HepG2 (cell line): Measurements from ENCODE around the gene ONECUT2. TPM values are rescaled to one million over a fixed set of nuclear protein-coding genes. Genes with fewer than 3 reads are reported as not detected.

ENCODE experiments used
- BCL6 ChIP-seq: IDR thresholded peaks from 2 replicates; pipeline ENCODE4 v1.6.1; 2016; ENCODE audit warnings: missing genetic modification reagents, missing compliant biosample characterization
- FOXO1 ChIP-seq: sonication (generic); formaldehyde crosslinking; IDR thresholded peaks from 2 replicates; pipeline ENCODE4 v1.4.0; 2020; ENCODE audit warnings: missing genetic modification reagents
- HOXD1 ChIP-seq: sonication (generic); formaldehyde crosslinking; IDR thresholded peaks from 2 replicates; pipeline ENCODE4 v1.5.0; 2020; ENCODE audit warnings: missing genetic modification reagents
- MAFK ChIP-seq, 2 experiments: IDR thresholded peaks in 1 of 2; conservative IDR thresholded peaks in 1 of 2; 2 replicates each; pipeline ENCODE4 v1.6.1; 2011; ENCODE audit warnings: improper control_type of control experiment in 2 of 2, low read length in 2 of 2
- RNF2 ChIP-seq: fragments of 450-650 bp; conservative IDR thresholded peaks from 2 replicates; pipeline ENCODE4 v1.6.1; 2016; ENCODE audit warnings: low read depth
- RXRA ChIP-seq: sonication (generic); formaldehyde crosslinking; IDR thresholded peaks from 2 replicates; pipeline ENCODE4 v1.5.1; 2020; ENCODE audit warnings: missing genetic modification reagents
- SALL1 ChIP-seq: sonication (generic); formaldehyde crosslinking; IDR thresholded peaks from 2 replicates; pipeline ENCODE4 v1.8.0; 2022; ENCODE audit warnings: mild to moderate bottlenecking, missing genetic modification reagents
- TCF7L2 ChIP-seq: IDR thresholded peaks from 2 replicates; pipeline ENCODE4 v1.6.1; 2011; ENCODE audit warnings: mild to moderate bottlenecking, low read depth, low read length, moderate library complexity
- THYN1 ChIP-seq: sonication (generic); formaldehyde crosslinking; IDR thresholded peaks from 2 replicates; pipeline ENCODE4 v1.8.1; 2023; ENCODE audit warnings: low read depth, mild to moderate bottlenecking, moderate library complexity, missing genetic modification reagents, borderline replicate concordance
- ZNF326 ChIP-seq: sonication (generic); formaldehyde crosslinking; IDR thresholded peaks from 2 replicates; pipeline ENCODE4 v1.4.0; 2020; ENCODE audit warnings: missing genetic modification reagents, borderline replicate concordance
- polyA plus RNA-seq, 8 experiments: library from polyadenylated mRNA; depleted of rRNA in 3 of 8; stranded (reverse) in 7 of 8; unstranded in 1 of 8; fragments of >200 nt; fragmentation: Illumina TruSeq in 4 of 8; extraction: Trizol in 4 of 8; gene quantifications; 2 replicates each; pipeline versions ENCODE4 v1.2.1 to v1.2.3, GENCODE V29; 2011 to 2016; ENCODE audit warnings: low read depth in 4 of 8, missing spikeins in 1 of 8, mixed read lengths in 1 of 8; ENCODE audit not compliant: insufficient read depth in 1 of 8
- total RNA-seq, 5 experiments: library from RNA; depleted of rRNA; stranded (reverse); fragments of >200 nt; fragmentation: Illumina TruSeq; extraction: Trizol; gene quantifications; 2 replicates each; pipeline ENCODE4 v1.2.3, GENCODE V29; 2016; ENCODE audit warnings: low read depth in 1 of 5
- TF ChIP-seq, protein P1 (sequence below): sonication (generic); formaldehyde crosslinking; conservative IDR thresholded peaks from 2 replicates; pipeline ENCODE4 v1.8.0; 2022; ENCODE audit warnings: mild to moderate bottlenecking, moderate library complexity, missing genetic modification reagents
- TF ChIP-seq, protein P2 (sequence below): sonication (generic); formaldehyde crosslinking; IDR thresholded peaks from 2 replicates; pipeline ENCODE4 v1.5.0; 2020; ENCODE audit warnings: missing genetic modification reagents
- TF ChIP-seq, protein P3 (sequence below): sonication (generic); formaldehyde crosslinking; IDR thresholded peaks from 2 replicates; pipeline ENCODE4 v1.4.0; 2020; ENCODE audit warnings: missing genetic modification reagents
- TF ChIP-seq, protein P4 (sequence below): sonication (generic); formaldehyde crosslinking; IDR thresholded peaks from 2 replicates; pipeline ENCODE4 v1.5.1; 2020; ENCODE audit warnings: mild to moderate bottlenecking, missing genetic modification reagents, borderline replicate concordance
- TF ChIP-seq, protein P5 (sequence below): sonication (generic); formaldehyde crosslinking; IDR thresholded peaks from 2 replicates; pipeline ENCODE4 v1.4.0; 2020; ENCODE audit warnings: mild to moderate bottlenecking, missing genetic modification reagents

Gene ONECUT2
- total and polyA plus RNA-seq, 2 of the 13 experiments (the other 11 are each of a cell fraction or from before 2014, with no cell fraction given), result 3.0 to 3.2 TPM

DNA sequence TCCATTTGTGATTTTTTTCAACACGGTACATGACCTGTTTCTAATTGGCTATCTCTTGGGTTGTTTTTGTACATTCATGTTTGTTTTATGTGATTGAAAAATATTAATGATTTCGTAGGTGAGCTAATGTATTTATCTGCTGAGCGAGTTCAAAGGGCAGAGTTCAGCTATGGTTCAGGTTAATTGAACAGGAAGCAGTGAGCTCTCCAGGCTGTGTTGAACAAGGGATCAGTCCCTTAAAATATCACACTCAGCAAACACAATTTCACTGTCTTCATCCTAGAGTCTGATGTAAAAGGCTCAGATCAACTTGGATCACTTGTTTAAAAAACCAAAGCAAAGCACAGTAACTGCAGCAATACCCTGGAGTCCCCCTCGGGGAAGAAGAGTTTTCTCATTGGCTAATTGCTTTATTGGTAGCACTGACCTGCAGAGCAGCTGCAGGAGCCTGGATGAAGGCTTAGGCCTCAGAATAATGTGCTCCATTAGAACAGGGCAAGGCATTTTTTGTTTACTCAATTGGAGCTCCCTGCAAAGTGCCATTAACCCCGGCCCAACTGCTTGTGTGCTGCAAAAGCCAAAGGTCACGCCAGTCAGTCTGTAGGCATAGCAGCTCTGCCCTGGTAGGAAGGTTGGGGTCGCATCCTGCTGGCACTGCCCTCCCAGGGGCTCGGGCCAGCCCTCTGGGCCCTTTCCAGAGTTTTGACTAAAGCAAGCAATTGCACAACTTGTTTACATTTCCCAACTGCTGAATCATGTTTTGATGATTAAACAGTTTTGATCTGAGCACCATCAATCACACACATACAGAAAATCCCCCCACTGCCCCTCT is 10.5 kb downstream of the ONECUT2 start (continued):
- TF ChIP-seq, protein P1, sequence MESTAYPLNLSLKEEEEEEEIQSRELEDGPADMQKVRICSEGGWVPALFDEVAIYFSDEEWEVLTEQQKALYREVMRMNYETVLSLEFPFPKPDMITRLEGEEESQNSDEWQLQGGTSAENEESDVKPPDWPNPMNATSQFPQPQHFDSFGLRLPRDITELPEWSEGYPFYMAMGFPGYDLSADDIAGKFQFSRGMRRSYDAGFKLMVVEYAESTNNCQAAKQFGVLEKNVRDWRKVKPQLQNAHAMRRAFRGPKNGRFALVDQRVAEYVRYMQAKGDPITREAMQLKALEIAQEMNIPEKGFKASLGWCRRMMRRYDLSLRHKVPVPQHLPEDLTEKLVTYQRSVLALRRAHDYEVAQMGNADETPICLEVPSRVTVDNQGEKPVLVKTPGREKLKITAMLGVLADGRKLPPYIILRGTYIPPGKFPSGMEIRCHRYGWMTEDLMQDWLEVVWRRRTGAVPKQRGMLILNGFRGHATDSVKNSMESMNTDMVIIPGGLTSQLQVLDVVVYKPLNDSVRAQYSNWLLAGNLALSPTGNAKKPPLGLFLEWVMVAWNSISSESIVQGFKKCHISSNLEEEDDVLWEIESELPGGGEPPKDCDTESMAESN (CRISPR knock-in tag), result 0 out of 2 replicates have a peak, but pooled peaks have one; percentile 37
- TF ChIP-seq RNF2, result no peak
- TF ChIP-seq FOXO1 (CRISPR knock-in tag), result 0 out of 2 replicates have a peak, but pooled peaks have one; percentile 10
- TF ChIP-seq BCL6, result peak; percentile 31; the same call in 1 of the 2 replicates
- TF ChIP-seq SALL1, result peak; percentile 49
- TF ChIP-seq ZNF326 (CRISPR knock-in tag), result no peak
- TF ChIP-seq, protein P2, sequence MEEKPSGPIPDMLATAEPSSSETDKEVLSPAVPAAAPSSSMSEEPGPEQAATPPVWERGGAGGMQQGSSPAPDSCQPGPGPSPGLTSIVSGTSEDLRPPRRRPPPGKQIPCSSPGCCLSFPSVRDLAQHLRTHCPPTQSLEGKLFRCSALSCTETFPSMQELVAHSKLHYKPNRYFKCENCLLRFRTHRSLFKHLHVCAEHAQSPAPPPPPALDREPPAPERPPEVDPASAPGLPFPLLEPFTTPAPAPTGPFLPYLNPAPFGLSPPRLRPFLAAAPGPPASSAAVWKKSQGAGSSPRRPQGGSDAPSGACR (CRISPR knock-in tag), result no peak
- TF ChIP-seq, protein P3, sequence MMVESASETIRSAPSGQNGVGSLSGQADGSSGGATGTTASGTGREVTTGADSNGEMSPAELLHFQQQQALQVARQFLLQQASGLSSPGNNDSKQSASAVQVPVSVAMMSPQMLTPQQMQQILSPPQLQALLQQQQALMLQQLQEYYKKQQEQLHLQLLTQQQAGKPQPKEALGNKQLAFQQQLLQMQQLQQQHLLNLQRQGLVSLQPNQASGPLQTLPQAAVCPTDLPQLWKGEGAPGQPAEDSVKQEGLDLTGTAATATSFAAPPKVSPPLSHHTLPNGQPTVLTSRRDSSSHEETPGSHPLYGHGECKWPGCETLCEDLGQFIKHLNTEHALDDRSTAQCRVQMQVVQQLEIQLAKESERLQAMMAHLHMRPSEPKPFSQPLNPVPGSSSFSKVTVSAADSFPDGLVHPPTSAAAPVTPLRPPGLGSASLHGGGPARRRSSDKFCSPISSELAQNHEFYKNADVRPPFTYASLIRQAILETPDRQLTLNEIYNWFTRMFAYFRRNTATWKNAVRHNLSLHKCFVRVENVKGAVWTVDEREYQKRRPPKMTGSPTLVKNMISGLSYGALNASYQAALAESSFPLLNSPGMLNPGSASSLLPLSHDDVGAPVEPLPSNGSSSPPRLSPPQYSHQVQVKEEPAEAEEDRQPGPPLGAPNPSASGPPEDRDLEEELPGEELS (CRISPR knock-in tag), result peak; percentile 50
- no peak for TF ChIP-seq THYN1
- TF ChIP-seq MAFK (conservative IDR thresholded peaks at IDR 0.05 in 1 of 2, IDR thresholded peaks at IDR 0.05 in 1 of 2; ENCODE audit: low read length in 2 of 2), result peak; percentile 82 to 94
- TF ChIP-seq RXRA, result peak; percentile 39; the same call in 1 of the 2 replicates
- TF ChIP-seq, protein P4, sequence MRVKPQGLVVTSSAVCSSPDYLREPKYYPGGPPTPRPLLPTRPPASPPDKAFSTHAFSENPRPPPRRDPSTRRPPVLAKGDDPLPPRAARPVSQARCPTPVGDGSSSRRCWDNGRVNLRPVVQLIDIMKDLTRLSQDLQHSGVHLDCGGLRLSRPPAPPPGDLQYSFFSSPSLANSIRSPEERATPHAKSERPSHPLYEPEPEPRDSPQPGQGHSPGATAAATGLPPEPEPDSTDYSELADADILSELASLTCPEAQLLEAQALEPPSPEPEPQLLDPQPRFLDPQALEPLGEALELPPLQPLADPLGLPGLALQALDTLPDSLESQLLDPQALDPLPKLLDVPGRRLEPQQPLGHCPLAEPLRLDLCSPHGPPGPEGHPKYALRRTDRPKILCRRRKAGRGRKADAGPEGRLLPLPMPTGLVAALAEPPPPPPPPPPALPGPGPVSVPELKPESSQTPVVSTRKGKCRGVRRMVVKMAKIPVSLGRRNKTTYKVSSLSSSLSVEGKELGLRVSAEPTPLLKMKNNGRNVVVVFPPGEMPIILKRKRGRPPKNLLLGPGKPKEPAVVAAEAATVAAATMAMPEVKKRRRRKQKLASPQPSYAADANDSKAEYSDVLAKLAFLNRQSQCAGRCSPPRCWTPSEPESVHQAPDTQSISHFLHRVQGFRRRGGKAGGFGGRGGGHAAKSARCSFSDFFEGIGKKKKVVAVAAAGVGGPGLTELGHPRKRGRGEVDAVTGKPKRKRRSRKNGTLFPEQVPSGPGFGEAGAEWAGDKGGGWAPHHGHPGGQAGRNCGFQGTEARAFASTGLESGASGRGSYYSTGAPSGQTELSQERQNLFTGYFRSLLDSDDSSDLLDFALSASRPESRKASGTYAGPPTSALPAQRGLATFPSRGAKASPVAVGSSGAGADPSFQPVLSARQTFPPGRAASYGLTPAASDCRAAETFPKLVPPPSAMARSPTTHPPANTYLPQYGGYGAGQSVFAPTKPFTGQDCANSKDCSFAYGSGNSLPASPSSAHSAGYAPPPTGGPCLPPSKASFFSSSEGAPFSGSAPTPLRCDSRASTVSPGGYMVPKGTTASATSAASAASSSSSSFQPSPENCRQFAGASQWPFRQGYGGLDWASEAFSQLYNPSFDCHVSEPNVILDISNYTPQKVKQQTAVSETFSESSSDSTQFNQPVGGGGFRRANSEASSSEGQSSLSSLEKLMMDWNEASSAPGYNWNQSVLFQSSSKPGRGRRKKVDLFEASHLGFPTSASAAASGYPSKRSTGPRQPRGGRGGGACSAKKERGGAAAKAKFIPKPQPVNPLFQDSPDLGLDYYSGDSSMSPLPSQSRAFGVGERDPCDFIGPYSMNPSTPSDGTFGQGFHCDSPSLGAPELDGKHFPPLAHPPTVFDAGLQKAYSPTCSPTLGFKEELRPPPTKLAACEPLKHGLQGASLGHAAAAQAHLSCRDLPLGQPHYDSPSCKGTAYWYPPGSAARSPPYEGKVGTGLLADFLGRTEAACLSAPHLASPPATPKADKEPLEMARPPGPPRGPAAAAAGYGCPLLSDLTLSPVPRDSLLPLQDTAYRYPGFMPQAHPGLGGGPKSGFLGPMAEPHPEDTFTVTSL (CRISPR knock-in tag), result peak; percentile 49; the same call in 1 of the 2 replicates
- TF ChIP-seq HOXD1 (CRISPR knock-in tag), result peak; percentile 41; the same call in 1 of the 2 replicates
- no peak for TF ChIP-seq TCF7L2
- TF ChIP-seq, protein P5, sequence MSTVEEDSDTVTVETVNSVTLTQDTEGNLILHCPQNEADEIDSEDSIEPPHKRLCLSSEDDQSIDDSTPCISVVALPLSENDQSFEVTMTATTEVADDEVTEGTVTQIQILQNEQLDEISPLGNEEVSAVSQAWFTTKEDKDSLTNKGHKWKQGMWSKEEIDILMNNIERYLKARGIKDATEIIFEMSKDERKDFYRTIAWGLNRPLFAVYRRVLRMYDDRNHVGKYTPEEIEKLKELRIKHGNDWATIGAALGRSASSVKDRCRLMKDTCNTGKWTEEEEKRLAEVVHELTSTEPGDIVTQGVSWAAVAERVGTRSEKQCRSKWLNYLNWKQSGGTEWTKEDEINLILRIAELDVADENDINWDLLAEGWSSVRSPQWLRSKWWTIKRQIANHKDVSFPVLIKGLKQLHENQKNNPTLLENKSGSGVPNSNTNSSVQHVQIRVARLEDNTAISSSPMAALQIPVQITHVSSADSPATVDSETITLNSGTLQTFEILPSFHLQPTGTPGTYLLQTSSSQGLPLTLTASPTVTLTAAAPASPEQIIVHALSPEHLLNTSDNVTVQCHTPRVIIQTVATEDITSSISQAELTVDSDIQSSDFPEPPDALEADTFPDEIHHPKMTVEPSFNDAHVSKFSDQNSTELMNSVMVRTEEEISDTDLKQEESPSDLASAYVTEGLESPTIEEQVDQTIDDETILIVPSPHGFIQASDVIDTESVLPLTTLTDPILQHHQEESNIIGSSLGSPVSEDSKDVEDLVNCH (CRISPR knock-in tag), result no peak
